GM19043 (cell line): ENCODE results near the gene PLXNA2.

Source experiments
- ATAC-seq: cut with Tn5 transposase; IDR thresholded peaks from one replicate; pipeline ENCODE4 v1.9.1; 2021; ENCODE audit warnings: low read depth; ENCODE audit not compliant: unreplicated experiment

The PLXNA2 gene

DNA sequence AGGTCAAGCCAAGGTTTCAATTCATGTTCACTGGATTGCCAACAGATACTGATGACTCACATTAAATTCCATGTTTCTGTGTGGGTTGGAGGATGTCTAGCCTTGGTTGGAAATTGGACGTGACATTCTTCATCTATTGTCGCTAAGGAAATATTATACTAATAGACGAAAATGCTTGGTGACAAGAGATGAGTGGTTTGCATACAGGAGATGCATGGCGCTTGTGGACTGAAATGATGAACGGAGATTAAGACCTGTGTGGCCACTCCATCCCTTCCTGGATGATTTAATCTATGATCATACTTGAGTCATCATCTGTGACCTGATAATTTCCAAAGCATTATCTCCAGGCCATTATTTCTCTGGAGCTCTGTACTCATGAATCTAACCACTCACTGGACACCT, 236.2 kb downstream of the PLXNA2 start:
- ATAC-seq: no peak

DNA sequence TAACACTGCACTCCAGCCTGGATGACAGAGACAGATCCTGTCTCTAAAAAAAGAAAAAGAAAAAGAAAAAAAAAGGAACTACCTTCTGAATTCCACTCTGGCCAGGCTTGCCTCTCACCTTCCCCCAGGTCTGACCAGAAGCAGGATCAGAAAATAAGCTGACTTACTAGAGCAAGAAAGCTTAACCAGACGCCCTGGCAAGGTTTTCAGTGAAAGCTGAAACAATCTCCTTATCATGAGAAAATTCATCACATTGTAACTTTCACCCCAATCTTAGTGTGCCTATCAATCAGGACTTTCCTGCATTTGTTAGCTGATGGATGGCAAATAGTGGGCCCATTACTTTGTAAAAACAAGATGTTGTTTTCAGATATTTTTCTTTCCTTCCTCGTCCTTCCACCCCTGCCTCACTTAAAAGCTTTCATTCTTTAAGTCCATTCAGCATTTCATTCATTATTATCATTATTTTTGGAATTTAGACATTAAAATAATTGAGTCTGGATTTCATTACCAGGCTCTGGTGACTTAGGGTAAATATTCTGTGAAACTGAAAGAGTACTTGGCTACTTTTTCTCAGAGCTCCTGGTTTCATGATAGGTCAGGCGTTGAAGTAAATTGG, 236.8 kb downstream of the PLXNA2 start:
- no peak for ATAC-seq

DNA sequence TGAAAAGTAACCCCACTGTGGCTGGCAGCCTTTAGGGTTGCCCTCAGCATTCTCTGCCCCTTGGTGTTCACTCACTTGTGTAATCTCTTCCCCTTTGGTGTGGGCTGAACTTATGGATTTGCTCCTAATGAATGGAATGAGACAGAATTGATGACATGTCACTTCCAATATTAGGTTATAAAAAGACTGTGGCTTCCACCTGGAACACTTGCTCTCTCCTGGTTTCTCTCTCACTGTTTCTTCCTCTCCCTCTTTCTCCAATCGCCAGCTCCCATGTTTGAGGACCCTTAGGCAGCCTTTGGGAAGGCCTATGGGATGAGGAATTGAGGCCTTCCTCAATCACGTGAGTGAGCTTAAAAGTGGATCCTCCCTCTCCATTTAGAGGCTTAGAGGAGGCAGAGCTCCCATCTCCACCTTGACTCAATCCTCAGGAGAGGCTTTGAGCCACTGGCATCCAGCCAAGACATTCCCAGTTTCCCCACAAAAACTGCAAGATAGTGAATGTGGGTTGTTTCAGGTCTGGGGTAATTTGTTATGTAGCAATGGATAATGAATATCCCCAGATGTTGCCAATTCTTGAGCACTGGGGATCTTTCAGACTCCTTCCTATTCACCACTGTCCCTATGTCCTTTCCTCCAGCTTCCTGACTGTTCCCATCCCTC, 237.8 kb downstream of the PLXNA2 start:
- ATAC-seq: no peak

DNA sequence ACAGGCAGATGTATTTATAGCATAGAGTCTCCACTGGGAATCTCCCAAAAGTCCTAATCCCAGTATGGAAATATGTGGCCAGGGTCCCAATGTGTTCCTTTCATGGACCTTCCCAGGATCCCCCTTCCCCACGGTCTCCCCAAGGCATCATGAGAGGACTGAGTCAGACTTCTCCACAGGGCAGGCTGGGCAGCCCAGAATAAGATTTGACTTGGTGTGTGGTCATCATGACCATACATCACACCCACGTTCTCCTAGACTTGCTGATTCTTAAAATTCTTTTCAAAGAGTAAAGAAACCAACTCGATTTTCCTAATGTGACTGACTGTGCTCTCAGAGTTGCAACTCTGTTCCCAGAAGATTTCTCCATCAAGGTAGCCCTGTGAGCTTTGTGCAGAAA, 239.3 kb downstream of the PLXNA2 start:
- ATAC-seq: no peak

GRCh38 chr1:208003241-208003640, 240.9 kb downstream of the PLXNA2 start:
- ATAC-seq: no peak

GRCh38 chr1:208002672-208003071, 241.5 kb downstream of the PLXNA2 start:
- no peak for ATAC-seq

GRCh38 chr1:208002078-208002477, 242.1 kb downstream of the PLXNA2 start:
- ATAC-seq: no peak

GRCh38 chr1:208000504-208000903, 243.7 kb downstream of the PLXNA2 start:
- no peak for ATAC-seq

GRCh38 chr1:207999972-208000371, 244.2 kb downstream of the PLXNA2 start:
- ATAC-seq: no peak

DNA sequence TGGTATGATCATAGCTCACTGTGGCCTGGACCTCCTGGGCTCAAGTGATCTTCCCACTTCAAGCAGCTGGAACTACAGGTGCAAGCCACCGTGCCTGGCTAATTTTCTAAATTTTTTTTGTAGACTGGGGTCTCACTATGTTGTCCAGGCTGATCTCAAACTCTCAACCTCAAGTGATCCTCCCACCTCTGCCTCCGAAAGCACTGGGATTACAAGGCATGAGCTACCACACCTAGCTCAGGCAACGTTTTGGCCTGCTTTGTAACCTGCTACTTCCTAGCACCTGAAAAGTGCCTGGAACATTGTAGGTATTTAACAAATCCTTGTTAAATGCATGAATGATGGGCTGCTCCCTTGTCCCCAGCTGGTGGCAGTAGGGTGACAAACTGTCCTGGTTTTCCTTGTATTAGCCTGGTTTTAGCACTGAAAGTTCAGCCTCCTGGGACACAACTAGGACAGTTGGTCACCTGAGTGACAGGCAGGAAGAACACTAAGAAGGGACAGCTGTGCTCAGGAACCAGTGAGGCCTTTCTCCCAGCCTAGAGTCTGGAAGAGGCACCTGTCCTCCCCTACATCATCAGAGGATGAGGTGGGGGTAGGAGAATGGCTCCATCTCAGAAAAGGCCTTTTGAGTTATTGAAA, 244.8 kb downstream of the PLXNA2 start:
- no peak for ATAC-seq

DNA sequence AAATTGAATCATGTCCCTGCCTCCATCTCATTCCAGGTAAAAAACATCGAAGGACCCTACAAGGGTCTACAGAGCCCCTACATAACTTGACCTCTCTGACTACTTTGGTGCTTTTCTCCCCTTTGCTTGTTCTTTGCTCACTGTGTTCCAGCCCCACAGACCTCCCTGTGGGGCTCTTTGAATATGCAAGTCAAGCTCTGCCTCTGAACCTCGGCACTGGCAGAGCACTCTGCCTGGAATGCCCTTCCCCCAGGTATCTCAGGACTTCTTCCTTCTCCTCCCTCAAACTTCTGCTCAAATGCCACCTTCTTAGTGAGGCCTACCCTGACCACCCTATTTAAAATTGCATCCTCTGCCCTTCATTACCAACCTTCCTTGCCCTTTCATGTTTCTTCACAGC, 245.5 kb downstream of the PLXNA2 start:
- no peak for ATAC-seq

- ATAC-seq: peak; percentile 81
These were observed 246.5 kb downstream of the PLXNA2 start for GRCh38 chr1:207997486-207998268.

DNA sequence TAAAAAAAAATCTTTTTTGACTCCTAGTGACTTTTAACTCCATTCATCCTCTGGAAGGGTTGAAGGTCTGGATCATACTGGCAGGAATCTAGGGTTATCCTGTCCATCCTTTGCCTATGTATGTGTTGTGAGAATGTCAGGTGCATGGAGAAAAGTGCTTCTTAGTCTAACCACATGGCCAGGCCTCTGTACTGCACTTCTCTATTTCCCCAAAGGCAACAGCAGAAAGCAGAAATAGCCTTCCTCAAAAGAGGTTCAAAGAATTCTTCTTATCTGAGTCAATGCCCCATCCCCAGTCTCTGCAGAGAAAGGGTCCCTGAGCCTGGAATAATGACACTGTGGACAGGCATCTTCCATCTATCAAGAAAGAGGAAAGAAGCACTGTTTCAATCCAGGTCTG, 247.5 kb downstream of the PLXNA2 start:
- ATAC-seq: no peak

- no peak for ATAC-seq
These were observed 248.6 kb downstream of the PLXNA2 start for GRCh38 chr1:207995576-207995975.

GRCh38 chr1:207993477-207994445, 250.4 kb downstream of the PLXNA2 start:
- ATAC-seq: no peak

DNA sequence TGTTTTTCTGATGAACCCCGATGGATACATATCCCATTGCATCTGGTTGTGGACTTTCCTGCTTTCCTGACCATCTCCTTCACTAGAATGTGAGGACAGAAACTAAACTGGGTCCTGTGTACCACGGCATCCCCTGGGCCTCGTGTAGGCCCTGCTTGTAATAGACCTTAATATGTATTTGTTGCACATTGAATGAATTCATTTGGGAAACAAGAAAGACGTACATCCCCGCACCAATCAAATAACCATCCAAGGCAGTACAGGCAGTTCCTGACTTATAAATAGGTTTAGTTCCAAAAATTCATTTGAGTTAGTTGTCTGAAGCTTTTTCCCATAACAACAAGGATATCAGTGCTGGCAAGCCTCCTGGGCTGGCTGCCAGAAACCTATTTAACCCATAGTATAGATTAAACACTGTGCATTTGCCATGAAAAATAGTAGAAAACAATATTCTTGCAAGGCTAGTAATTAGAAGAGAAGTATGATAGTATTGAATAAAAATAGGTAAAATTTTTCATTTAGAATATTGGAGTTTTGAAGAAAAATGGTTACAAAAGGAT, 251.4 kb downstream of the PLXNA2 start:
- no peak for ATAC-seq

GRCh38 chr1:207991583-207992026, 252.6 kb downstream of the PLXNA2 start:
- ATAC-seq: no peak

DNA sequence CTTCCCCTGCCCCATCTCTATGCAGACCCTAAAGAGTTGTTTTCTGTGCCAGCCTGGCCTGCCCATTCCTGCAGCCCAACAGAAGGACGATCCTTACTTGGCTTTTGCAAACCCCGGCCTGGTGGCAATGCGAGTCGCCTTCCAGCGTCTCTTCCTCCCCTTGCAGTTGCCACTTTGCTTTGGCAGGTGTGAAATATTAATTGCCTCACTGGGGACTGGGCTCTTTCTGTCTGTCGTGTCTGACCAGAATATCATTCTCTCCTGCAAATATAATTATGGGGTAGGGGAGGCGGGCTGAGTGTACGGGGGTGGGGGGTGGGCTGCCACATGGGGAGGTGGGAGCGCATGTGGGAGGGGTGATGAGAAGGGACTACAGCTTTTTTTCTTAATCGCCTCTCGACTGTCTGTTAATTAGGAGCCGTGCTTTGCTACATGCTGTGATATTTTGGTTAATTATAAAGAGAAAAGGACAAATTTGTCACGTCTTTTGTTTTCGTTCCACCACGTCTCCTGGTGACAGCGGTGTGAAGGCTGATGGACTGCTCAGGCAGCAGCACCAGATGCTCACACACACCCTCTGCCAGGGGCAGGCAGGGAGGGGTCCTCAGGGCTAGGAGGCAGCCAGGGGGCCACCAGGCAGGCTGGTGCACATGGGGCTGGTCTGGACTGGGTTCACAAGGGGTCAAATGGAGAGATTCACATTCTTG, 253.2 kb downstream of the PLXNA2 start:
- ATAC-seq: no peak

GRCh38 chr1:207990455-207990854, 253.7 kb downstream of the PLXNA2 start:
- ATAC-seq: no peak
